ENCODE results near the gene NCOA1.

- TF ChIP-seq CTCF (IDR thresholded peaks at IDR 0.05) (no peak), POLR2AphosphoS5 (IDR thresholded peaks at IDR 0.05; ENCODE audit: insufficient read depth in 1 of 2, low read depth in 1 of 2) (no peak)
These were observed 129.9 kb downstream of the NCOA1 start for GRCh38 chr2:24620936-24621335.

All from vagina (tissue), 2 donors.